ENCODE measurements around the gene MICAL3. TPM values are rescaled to one million over a fixed set of nuclear protein-coding genes. Genes with fewer than 3 reads are reported as not detected.

MICAL3 gene
- total RNA-seq, 1 donor from 2014 or later = 28.2 TPM

- no peak for DNase-seq
Measured at GRCh38 chr22:17866621-17867020, 157.7 kb downstream of the MICAL3 start.

- no peak for DNase-seq
Measured at GRCh38 chr22:17866127-17866526, 158.2 kb downstream of the MICAL3 start.

GRCh38 chr22:17865183-17866055, 158.9 kb downstream of the MICAL3 start:
- DNase-seq = no peak

GRCh38 chr22:17864398-17865182, 159.8 kb downstream of the MICAL3 start:
- no peak for DNase-seq

- DNase-seq = no peak
Measured at GRCh38 chr22:17862646-17863181, 161.6 kb downstream of the MICAL3 start.

GRCh38 chr22:17861909-17862308, 162.5 kb downstream of the MICAL3 start:
- DNase-seq = no peak

GRCh38 chr22:17860220-17860965, 164.0 kb downstream of the MICAL3 start:
- no peak for DNase-seq

- DNase-seq = no peak
Measured at GRCh38 chr22:17858033-17858432, 166.3 kb downstream of the MICAL3 start.

GRCh38 chr22:17855572-17856290, 168.6 kb downstream of the MICAL3 start:
- DNase-seq = peak; percentile 22

GRCh38 chr22:17853073-17853472, 171.3 kb downstream of the MICAL3 start:
- DNase-seq = peak; percentile 51

GRCh38 chr22:17851759-17852158, 172.6 kb downstream of the MICAL3 start:
- no peak for DNase-seq

GRCh38 chr22:17847360-17848078, 176.8 kb downstream of the MICAL3 start:
- DNase-seq = no peak

- peak; percentile 55 for DNase-seq
Measured at GRCh38 chr22:17846326-17846992, 177.9 kb downstream of the MICAL3 start.

GRCh38 chr22:17845790-17846189, 178.6 kb downstream of the MICAL3 start:
- peak; percentile 65 for DNase-seq

- no peak for DNase-seq
Measured at GRCh38 chr22:17845327-17845726, 179.0 kb downstream of the MICAL3 start.

- DNase-seq = no peak
Measured at GRCh38 chr22:17844150-17844549, 180.2 kb downstream of the MICAL3 start.

- no peak for DNase-seq
Measured at GRCh38 chr22:17842386-17842785, 182.0 kb downstream of the MICAL3 start.

GRCh38 chr22:17841836-17842235, 182.5 kb downstream of the MICAL3 start:
- DNase-seq = no peak

GRCh38 chr22:17838180-17838865, 186.0 kb downstream of the MICAL3 start:
- DNase-seq = no peak

Measured in skin of body (tissue), 2 donors.